ENCODE measurements around the gene ARHGDIA. TPM values are rescaled to one million over a fixed set of nuclear protein-coding genes. Genes with fewer than 3 reads are reported as not detected.

The ARHGDIA gene
- total and polyA plus RNA-seq, 2 of the 8 experiments (the other 6 are each of a cell fraction or from before 2014, with no cell fraction given), result 62.4 to 217 TPM

GRCh38 chr17:81869221-81870130, 1.7 kb downstream of the ARHGDIA start (continued):
- no peak for TF ChIP-seq RFX5 (IDR thresholded peaks at IDR 0.05; ENCODE audit: borderline replicate concordance, low read depth, low read length)
